Activated naive CD8-positive, alpha-beta T cell treated with anti-CD3 and anti-CD28 coated beads for 36 hours (primary cell): ENCODE results near the gene AUTS2. TPM values are rescaled to one million over a fixed set of nuclear protein-coding genes. Genes with fewer than 3 reads are reported as not detected.

Source experiments
- DNase-seq: peaks from one replicate; pipeline ENCODE4 v3.0.0; 2021
- H3K27ac Mint-ChIP-seq: one replicate; pipeline ENCODE4 v1.8.0; 2022; ENCODE audit warnings: mild to moderate bottlenecking, moderate library complexity, mixed read lengths
- H3K27me3 Mint-ChIP-seq: one replicate; pipeline ENCODE4 v1.8.0; 2022; ENCODE audit warnings: mild to moderate bottlenecking, mixed read lengths
- H3K36me3 Mint-ChIP-seq: one replicate; pipeline ENCODE4 v1.8.0; 2021; ENCODE audit warnings: mild to moderate bottlenecking, mixed read lengths
- H3K4me1 Mint-ChIP-seq: one replicate; pipeline ENCODE4 v1.8.0; 2021; ENCODE audit warnings: mixed read lengths
- H3K4me3 Mint-ChIP-seq: one replicate; pipeline ENCODE4 v1.8.0; 2022; ENCODE audit warnings: mild to moderate bottlenecking, moderate library complexity, mixed read lengths
- H3K9me3 Mint-ChIP-seq: one replicate; pipeline ENCODE4 v1.8.0; 2022; ENCODE audit warnings: mixed read lengths
- total RNA-seq, 2 experiments: library from RNA; stranded (reverse); gene quantifications; one replicate each; pipeline ENCODE4 v1.2.3, GENCODE V29; 2021

Gene AUTS2
- total RNA-seq, 2 experiments from 2014 or later, result 0.58 to 0.78 TPM

DNA sequence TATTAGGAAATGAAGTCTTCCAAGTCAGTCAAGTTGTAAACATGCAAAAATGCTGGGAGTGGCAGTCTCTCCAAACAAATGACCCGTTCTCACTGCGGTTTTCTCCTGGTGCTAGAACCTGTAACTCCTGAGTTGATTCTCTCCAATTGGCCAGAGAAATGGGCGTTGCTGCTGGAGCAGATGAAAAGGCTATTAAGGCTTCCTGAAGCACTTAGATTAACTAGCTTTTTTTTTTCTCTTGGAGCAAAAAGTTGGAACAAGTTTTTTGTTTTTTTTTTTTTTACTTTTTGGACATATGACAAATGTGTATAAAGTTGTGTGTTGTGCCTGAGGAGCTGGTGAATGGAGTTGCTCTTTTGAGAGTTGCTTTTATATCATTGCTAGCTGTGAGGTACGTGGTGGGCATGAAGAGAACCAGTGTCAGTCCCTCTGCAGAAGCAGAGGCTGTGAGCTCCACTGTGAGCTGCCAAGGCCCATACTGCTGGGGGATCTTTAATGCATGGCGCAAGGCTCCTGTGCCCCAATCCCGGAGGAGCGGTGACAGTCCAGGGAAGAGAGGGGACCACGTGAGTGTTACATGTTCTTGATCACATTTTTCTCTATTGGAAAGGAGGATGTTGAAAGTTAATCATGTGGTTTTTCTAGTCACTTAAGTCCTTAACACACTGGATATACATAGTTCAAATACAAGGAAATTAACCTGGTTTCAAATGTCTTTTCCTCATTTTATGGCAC is 1140.0 kb downstream of the AUTS2 start:
- no peak for DNase-seq
- Mint-ChIP-seq H3K4me3 (no peak overlapping the region), H3K4me1 (peaks cover 9% of the 10 kb centered on the region), H3K27me3 (no peaks in the 10 kb centered on the region), H3K36me3 (no peaks in the 10 kb centered on the region), H3K9me3 (no peaks in the 10 kb centered on the region), H3K27ac (no peak overlapping the region)

DNA sequence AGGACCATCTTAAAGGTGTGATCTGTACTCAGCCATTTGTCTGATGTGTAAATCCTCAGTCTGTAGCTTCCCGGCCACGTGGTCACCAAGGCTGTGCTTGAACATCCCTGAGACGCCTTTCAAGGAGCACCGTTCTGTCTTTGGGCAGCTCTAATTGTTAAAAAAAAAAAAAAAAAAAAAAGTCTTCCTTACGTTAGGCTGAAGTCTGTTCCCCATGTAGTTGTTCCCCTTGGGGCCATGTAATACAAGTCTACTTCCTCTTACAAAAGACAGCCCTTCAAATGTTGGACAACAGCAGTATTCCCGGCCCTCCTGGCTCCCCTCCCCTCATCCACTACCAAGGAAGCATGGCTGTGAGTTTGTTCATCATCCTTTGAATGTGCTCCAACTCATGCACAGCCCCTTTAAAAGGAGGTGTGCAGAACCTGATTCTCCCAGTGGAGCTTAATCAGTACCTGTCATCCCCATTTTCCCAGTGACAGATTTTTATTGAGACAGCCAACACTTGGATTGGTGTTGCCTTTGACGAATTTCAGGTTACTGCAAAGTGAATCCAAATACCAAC is 1141.5 kb downstream of the AUTS2 start:
- Mint-ChIP-seq H3K27ac (no peak overlapping the region), H3K4me1 (peaks cover 9% of the 10 kb centered on the region), H3K36me3 (no peaks in the 10 kb centered on the region), H3K4me3 (no peak overlapping the region), H3K9me3 (no peaks in the 10 kb centered on the region), H3K27me3 (no peaks in the 10 kb centered on the region)
- DNase-seq, result no peak

DNA sequence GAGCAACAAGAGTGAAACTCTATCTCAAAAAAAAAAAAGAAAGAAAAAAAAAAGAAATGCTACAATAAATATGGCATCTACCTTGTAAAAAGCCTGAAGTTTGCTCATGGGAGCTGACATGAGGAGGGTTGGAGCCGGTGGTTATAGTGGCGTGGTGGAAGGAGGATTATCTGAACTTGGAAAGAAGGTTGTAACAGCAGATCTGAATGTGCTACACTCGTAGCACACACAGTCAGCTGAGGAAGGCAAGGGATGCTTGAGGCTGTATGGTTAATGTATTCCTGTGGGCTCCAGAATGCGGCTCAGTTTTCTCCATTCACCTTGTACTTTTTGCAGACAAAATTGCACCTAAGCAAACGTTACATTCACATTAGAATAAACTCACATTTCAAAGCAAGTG is 1143.4 kb downstream of the AUTS2 start:
- no peaks in the 10 kb centered on the region for H3K27me3 Mint-ChIP-seq
- H3K36me3 Mint-ChIP-seq, result no peaks in the 10 kb centered on the region
- no peak overlapping the region for H3K4me3 Mint-ChIP-seq
- H3K27ac Mint-ChIP-seq, result no peak overlapping the region
- no peaks in the 10 kb centered on the region for H3K9me3 Mint-ChIP-seq
- peaks cover 8% of the 10 kb centered on the region for H3K4me1 Mint-ChIP-seq
- no peak for DNase-seq

DNA sequence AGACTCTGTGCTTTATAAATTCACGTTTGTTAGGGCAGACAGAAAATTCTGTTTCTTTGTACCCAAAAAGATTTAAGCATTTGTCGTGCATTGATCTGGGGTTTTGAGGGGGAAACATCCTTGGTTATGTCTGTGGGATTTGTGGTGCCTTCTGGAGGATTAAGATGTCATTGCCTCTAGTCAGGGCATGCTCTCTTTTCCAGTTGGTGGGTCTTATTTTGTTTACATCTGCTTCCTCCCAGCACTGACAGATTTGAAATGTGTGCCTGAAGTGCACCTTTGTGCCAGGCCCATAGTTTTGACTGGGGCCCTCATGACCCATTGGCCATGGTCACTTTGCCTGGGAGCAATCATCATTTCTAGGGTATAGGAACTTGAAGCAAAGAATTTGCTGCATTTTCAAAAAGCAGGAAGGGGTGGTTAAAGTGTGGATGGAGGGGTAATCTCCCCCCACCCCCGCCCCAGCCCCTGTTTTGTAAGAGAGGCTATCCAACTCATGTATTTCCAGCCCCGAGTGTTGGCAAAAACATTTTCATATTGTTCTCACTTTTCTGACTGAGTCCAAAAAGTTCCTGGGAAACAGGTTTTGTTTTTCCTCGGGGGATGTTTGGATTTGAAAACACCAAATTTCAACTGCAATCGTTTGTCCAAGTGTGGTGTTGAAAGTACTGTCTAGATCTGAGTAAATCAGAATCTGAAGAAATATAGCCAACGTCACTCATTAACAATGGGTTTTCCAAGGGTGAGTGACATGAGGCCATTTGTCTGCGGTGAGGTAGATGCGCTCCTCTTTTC is 1145.5 kb downstream of the AUTS2 start:
- H3K4me3 Mint-ChIP-seq, result no peak overlapping the region

DNA sequence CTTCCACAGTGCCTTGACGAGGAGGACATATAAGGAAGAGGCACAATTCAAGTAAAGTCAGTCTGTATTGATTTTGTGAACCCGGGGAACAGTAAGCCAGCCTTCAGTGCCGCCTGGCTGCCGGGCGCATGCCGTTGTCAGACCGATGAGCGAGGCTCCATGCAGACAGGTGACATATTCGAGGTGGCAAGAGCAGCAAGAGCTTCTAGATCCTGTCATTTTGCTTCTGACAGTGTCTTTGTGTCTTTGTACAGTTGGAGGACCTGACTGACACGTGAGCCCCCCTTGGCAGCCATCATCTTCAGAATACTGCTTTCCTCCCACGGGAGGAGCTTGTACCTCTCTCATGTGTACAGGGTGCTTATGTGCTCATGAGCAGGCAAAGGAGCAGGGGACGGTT is 1146.2 kb downstream of the AUTS2 start:
- Mint-ChIP-seq H3K36me3 (no peaks in the 10 kb centered on the region), H3K4me3 (no peak overlapping the region), H3K9me3 (no peaks in the 10 kb centered on the region), H3K27me3 (no peaks in the 10 kb centered on the region), H3K27ac (no peak overlapping the region), H3K4me1 (no peaks in the 10 kb centered on the region)
- no peak for DNase-seq

More for the DNA sequence above, 1145.5 kb downstream of the AUTS2 start:
- no peak overlapping the region for H3K27ac Mint-ChIP-seq
- no peaks in the 10 kb centered on the region for H3K9me3 Mint-ChIP-seq
- no peak for DNase-seq
- H3K27me3 Mint-ChIP-seq, result no peaks in the 10 kb centered on the region
- no peaks in the 10 kb centered on the region for H3K36me3 Mint-ChIP-seq
- H3K4me1 Mint-ChIP-seq, result no peaks in the 10 kb centered on the region

GRCh38 chr7:70749831-70750230 is 1151.6 kb downstream of the AUTS2 start:
- H3K36me3 Mint-ChIP-seq, result no peaks in the 10 kb centered on the region
- no peaks in the 10 kb centered on the region for H3K9me3 Mint-ChIP-seq
- no peak for DNase-seq
- no peak overlapping the region for H3K27ac Mint-ChIP-seq
- H3K27me3 Mint-ChIP-seq, result no peaks in the 10 kb centered on the region
- H3K4me1 Mint-ChIP-seq, result no peaks in the 10 kb centered on the region
- H3K4me3 Mint-ChIP-seq, result no peak overlapping the region

GRCh38 chr7:70751895-70752294 is 1153.6 kb downstream of the AUTS2 start:
- Mint-ChIP-seq H3K9me3 (no peaks in the 10 kb centered on the region), H3K27ac (no peak overlapping the region), H3K4me1 (no peaks in the 10 kb centered on the region), H3K36me3 (no peaks in the 10 kb centered on the region), H3K27me3 (no peaks in the 10 kb centered on the region), H3K4me3 (no peak overlapping the region)
- no peak for DNase-seq

DNA sequence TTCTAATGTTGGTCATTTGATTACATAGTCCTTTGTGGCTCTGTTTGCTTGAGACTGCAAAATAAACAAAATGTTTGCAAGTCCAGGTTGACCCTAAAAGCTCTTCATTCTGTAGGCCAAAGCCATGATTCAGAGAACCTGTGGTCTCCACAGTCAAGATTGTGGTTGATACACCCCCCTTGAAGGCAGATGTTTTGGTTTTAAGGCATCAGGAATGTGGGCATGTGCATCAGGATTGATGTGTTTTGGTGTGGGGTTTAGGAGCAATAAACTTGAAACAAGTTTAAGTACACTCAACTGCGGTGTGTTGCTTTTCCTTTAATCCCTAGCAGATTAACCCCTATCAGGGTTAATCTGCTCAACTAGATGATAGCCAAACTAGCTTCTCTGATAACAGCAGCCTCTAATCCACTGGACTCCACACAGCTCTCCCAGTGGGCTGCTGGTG is 1154.5 kb downstream of the AUTS2 start:
- Mint-ChIP-seq H3K27ac (no peak overlapping the region), H3K9me3 (no peaks in the 10 kb centered on the region), H3K4me3 (no peak overlapping the region), H3K36me3 (no peaks in the 10 kb centered on the region), H3K4me1 (no peaks in the 10 kb centered on the region), H3K27me3 (no peaks in the 10 kb centered on the region)
- DNase-seq, result no peak

- H3K27ac Mint-ChIP-seq, result no peak overlapping the region
- no peaks in the 10 kb centered on the region for H3K4me1 Mint-ChIP-seq
- H3K9me3 Mint-ChIP-seq, result no peaks in the 10 kb centered on the region
- H3K4me3 Mint-ChIP-seq, result no peak overlapping the region
- no peaks in the 10 kb centered on the region for H3K36me3 Mint-ChIP-seq
- no peak for DNase-seq
- H3K27me3 Mint-ChIP-seq, result no peaks in the 10 kb centered on the region
These were observed 1158.5 kb downstream of the AUTS2 start for GRCh38 chr7:70756789-70757188.

DNA sequence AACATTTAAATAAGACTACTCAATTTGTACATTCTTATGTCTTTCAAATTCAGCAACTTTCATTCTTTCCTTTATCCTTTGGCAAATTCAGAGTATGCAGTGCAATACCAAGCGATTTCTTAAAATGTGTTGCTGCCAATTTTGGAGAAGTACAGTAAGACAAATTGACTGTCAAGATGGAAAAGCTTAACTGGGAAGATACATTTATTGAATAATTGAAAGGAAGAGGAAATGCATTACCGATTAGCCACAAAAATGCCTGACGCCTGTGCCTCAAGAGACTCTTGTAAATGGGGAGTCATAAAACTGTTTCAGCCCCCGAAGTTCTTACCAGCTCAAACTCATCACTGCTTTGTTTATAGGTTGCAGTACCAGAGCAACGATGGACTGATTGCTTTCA is 1160.4 kb downstream of the AUTS2 start:
- Mint-ChIP-seq H3K9me3 (no peaks in the 10 kb centered on the region), H3K4me1 (no peaks in the 10 kb centered on the region), H3K27me3 (no peaks in the 10 kb centered on the region), H3K27ac (no peak overlapping the region), H3K4me3 (no peak overlapping the region), H3K36me3 (no peaks in the 10 kb centered on the region)
- no peak for DNase-seq

DNA sequence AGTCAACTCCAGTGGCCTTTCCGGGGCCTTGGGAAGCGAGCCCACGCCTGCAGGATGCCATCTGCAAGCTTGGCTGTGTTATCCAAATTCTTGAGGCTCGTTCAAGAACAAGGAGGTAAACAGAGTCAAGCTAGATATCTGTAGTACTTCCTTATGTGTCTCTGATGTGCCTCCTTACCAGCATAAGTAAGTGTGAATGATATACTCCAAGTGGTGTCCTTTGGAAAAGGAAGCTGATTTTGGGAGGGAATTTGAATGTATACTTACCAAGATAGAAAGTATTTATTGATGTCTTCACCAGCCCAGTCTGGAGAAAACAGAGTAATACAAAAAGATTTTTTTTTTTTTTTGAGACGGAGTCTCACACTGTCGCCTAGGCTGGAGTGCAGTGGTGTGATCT is 1161.4 kb downstream of the AUTS2 start:
- no peaks in the 10 kb centered on the region for H3K36me3 Mint-ChIP-seq
- no peaks in the 10 kb centered on the region for H3K9me3 Mint-ChIP-seq
- no peak for DNase-seq
- H3K4me1 Mint-ChIP-seq, result no peaks in the 10 kb centered on the region
- H3K27me3 Mint-ChIP-seq, result no peaks in the 10 kb centered on the region
- H3K27ac Mint-ChIP-seq, result no peak overlapping the region
- H3K4me3 Mint-ChIP-seq, result no peak overlapping the region

GRCh38 chr7:70761711-70762328 is 1163.5 kb downstream of the AUTS2 start:
- DNase-seq, result no peak
- no peaks in the 10 kb centered on the region for H3K36me3 Mint-ChIP-seq
- H3K27ac Mint-ChIP-seq, result no peak overlapping the region
- H3K4me3 Mint-ChIP-seq, result no peak overlapping the region
- H3K9me3 Mint-ChIP-seq, result no peaks in the 10 kb centered on the region
- H3K27me3 Mint-ChIP-seq, result no peaks in the 10 kb centered on the region
- no peaks in the 10 kb centered on the region for H3K4me1 Mint-ChIP-seq

DNA sequence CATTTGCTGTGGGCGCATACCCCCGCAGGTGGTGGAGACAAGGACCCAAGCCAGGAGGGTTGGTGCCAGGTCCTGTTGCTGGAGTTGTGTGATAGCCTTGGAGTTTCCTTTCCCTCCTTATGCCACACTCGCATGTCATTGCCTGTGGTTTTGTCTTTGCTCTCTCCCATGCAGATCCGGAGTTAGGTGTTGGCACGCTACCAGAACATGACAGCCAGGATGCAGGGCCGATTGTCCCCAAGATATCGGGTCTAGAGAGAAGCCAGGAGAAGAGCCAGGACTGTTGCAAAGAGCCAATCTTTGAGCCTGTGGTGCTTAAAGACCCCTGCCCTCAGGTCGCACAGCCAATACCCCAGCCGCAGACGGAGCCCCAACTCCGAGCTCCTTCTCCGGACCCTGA is 1164.4 kb downstream of the AUTS2 start:
- Mint-ChIP-seq H3K27me3 (no peaks in the 10 kb centered on the region), H3K4me1 (no peaks in the 10 kb centered on the region), H3K4me3 (no peak overlapping the region), H3K27ac (no peak overlapping the region), H3K9me3 (no peaks in the 10 kb centered on the region), H3K36me3 (no peaks in the 10 kb centered on the region)
- no peak for DNase-seq

GRCh38 chr7:70763961-70764691 is 1165.9 kb downstream of the AUTS2 start:
- H3K4me1 Mint-ChIP-seq, result no peaks in the 10 kb centered on the region
- peak overlapping the region; percentile 28 for H3K27ac Mint-ChIP-seq
- H3K27me3 Mint-ChIP-seq, result no peaks in the 10 kb centered on the region
- no peaks in the 10 kb centered on the region for H3K36me3 Mint-ChIP-seq
- no peak overlapping the region for H3K4me3 Mint-ChIP-seq
- no peaks in the 10 kb centered on the region for H3K9me3 Mint-ChIP-seq
- DNase-seq, result no peak
